NCI-H510A (cell line): ENCODE data around the gene OR2AG2.
"Not testable (repeated sequence)": the region's sequence is repeated elsewhere in the genome, so short reads cannot be mapped to it uniquely, and the experiment has no call there.

ENCODE experiments used
- DNase-seq: peaks from one replicate; lab custom pipeline; 2025; lab: John Stamatoyannopoulos, UW

The OR2AG2 gene

DNA sequence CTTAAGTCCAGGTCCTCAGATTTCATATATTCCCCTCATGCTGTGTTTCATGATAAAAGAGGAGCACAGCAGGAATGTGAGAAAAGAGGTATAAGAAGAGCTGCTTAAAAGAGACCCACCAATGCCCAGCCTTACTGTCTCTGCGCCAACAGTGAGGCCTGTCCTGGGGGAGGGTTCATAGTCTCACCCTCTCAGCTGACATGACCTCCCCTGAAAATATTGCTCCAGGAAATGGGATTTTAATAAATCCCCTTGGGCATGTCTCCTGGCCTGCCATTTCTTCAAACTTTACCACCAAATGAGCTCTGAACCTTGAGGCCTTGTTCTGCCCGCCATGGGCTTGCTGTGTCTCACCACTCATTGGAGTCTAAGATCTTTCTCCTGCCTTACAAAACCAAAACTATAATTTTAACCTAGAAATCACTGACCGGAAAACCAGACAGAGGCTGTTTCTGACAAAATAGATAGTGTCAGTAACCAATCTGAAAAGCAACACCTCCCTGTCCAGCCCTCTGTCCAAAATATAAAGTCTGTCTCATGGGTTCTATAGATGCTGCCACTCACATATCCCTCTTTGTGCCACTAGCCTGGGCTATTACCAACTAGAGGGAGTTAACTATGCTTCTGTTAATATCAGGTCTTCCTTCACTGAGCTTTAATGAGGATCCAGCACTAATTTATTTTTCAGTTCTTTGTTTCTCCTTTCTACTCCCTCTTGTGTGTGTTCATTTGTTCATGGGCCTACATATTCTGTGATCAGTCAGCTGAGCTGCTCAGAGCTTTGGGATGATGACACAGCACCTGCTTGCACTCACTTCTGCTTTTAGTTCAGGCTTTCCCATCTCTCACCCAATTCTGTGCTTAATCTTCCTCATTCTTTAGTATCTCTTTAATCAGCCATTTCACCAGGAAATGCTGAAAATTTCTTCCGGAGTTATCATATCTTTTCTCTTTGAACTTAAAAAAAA lies at the start of gene OR2AG2:
OR2AG2 (minus strand) TSS at position 51 of the 968 bp plus-strand sequence. CDS start 3,019 bp downstream, outside the sequence.
- DNase-seq = no peak

DNA sequence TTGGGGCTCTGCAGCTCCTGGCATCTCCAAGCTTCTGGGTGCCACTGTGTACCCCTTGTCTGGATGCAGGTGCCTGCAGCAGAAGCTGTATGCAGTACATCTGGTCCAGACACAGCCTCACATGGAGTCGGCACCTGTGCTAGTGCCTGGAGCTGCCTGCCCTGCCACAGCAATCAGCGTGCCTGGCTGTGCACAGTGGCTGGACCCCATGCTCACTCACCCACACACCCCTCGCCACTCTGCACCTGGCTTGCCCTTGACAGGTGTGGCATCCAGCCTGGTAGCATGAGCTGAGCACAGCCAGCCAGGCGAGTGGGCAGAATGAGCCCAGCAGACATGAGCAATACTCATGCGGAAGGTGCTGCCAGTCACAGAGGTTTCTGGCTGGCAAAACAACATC lies 47.2 kb upstream of the OR2AG2 start:
- DNase-seq = no peak

DNA sequence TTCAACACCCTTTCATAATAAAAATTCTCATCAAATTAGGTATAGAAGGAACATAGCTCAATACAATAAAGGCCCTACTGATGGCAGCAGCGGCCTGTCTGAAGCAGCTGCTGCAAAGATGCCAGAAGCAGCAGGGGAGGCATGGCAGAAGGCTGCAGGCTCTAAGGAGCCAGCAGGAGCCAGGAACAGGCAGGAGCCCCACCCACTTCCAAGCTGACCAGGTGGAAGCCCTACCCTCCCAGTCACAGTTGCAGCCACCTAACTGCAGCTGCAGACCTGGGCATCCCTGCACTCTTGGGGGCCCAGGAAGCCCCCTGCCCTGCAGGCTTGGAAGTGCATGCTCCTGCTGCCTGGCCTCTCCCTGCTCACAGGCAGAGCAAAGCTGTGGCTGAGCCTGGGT lies 45.9 kb upstream of the OR2AG2 start:
- DNase-seq = no peak

GRCh38 chr11:6813656-6814055 lies 41.9 kb upstream of the OR2AG2 start:
- DNase-seq = no peak

DNA sequence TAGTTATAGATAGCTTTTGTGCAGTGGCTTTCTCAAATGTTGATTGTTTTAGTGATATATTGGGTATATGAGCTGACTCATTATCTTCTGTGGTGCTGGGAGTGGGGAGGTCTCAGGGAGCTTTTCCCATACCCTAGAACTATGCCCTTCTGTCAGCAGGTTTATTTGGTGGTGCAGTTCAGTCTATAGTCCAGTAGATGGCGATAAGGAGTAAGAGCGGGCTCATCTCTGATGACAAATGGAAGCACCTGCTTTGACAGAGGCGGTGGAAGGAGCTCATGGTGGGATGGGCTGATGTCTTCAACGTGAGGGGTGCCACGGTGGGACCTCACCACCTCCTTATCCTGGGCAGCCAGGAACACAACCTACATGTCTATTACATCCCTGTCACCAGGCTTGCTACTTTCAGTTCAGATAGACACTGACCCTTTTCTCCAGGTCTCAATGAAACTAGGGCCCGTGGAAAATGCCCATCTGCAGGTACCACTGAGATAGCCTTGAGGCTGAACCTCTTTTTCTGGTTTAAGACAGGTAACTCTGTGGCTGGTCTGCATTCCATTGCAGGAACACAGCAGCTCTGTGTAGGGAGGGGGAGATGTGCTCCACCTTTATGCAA lies 40.7 kb upstream of the OR2AG2 start:
- no peak for DNase-seq

DNA sequence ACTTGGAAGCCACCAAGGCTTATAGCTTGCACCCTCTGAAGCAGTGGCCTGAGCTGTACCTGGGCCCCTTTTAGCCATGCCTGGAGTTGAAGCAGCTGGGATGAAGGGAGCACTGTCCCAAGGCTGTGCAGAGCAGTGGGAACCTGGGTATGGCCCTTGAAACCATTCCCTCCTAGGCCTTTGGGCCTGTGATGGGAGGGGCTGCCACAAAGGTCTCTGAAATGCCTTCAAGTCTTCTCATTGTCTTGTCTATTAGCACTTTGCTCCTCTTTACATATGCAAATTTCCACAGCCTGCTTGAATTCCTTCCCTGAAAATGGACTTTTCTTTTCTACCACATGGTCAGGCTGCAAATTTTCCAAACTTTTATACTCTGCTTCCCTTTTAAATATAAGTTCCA lies 29.3 kb upstream of the OR2AG2 start:
- not testable (repeated sequence) for DNase-seq

GRCh38 chr11:6799402-6799801 lies 27.6 kb upstream of the OR2AG2 start, which contains the start of gene OR6A2:
OR6A2 (minus strand) TSS chr11:6799689; CDS start chr11:6795708, 3,981 bp downstream.
- DNase-seq = no peak

- no peak for DNase-seq
These were observed 22.9 kb upstream of the OR2AG2 start for GRCh38 chr11:6794639-6795038.

- DNase-seq = no peak
These were observed 18.8 kb upstream of the OR2AG2 start for GRCh38 chr11:6790546-6790945.

GRCh38 chr11:6782720-6783119 lies 10.9 kb upstream of the OR2AG2 start, which contains the start of gene OR2AG1:
OR2AG1 (plus strand) TSS chr11:6783020; CDS start chr11:6785038, 2,018 bp downstream.
- no peak for DNase-seq

- DNase-seq = no peak
These were observed 9.1 kb upstream of the OR2AG2 start for GRCh38 chr11:6780829-6781228.

GRCh38 chr11:6778518-6778917 lies 6.7 kb upstream of the OR2AG2 start:
- DNase-seq = no peak

DNA sequence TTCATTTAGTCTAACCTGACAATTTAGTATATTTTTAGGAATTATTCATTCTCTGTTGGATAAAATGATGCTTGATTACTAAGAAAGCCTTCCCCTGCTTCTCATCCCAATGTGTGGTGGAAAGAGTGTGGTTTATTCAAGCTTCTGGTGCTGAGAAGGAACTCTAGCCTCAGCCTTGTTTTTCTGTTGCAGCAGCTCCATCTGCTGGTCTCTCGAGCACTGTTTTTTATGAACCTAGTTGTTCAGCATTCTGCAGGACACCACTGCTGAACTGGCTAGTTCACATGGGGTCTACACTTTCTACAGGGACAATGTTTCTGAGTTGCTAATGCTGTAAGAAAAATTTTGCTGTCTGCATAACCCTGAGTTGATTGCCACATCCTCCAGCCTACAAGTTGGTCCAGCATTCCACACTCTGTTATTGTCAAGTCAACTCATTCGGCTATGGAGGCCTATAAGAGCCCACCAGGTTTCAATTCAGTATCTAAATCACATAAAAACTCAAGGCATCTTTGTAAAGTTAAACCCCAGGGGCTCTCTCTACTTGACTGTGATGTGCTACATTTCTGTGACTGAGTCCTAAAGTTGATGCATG lies 14.3 kb downstream of the OR2AG2 start:
- DNase-seq = no peak

DNA sequence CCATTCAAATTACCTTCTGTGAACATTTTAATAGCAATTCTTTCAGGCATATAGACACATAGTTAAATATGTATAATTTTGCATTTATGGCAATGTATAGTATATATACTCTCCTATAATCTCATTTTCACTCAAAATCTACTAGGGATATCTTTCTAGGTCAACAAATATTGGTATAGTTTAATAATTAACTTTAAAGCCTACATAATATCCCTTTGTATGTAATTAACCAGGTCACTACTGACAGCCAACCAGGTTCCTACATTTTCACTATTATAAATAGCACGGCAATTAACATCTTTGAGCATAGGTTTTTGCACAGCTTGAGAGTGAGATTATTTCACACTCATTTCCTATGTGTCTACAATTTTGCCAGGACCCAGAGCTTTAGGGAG lies 15.8 kb downstream of the OR2AG2 start:
- DNase-seq = no peak

DNA sequence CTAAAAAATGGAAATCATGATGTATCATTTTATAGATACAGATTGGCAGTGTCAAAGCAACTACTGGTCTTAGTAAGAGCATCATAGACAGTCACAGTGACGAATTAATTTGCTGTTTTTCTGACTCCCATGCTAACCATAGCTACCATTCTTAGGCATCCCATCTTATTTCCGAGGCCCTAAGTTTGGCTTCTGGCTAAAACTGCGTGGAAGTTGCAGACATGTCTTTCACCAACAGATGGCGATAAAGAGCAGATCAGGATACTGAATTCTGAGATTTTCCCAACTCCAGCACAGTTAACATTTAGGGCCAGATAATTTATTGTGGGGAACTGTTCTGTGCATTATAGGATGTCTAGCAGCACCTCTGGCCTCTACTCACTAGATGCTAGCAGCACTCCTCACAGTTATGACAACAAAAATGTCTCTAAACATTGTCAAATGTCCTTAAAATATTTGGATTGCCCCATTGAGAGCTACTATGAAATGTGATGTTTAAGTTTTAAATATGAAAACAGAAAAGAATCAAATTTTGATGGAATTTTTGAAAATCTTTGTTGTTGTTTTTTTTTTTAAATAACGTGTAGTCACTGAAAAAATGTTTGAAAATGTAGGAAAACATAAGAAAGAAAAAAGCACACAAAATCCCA lies 16.3 kb downstream of the OR2AG2 start:
- no peak for DNase-seq

GRCh38 chr11:6747097-6747668 lies 24.6 kb downstream of the OR2AG2 start:
- no peak for DNase-seq

- DNase-seq = no peak
These were observed 25.1 kb downstream of the OR2AG2 start for GRCh38 chr11:6746626-6747025.

DNA sequence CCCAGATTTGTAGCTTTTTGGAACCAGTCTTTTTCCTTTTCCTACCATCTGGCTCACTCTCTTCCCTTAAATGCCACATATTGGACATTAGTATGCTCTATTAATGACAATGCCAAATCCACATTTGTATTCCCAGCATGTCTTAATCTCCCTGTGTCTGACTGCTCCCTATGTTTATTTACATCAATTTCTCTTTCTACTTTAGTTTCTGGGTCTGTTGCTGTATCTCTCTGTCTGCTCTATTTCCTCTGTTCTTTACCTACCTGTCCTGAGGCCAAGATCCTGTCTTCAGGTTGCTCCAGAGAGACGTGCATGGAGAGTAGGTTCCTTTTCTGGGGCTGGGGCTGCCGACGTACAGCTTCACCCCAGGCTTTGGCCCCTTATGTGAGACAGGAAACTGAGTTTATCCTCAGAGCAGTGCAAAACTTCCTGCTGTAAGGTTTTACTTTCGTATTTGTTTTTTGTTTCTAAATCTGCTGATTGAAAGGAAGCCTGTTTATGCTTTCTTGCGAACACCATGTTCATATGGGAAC lies 25.6 kb downstream of the OR2AG2 start:
- no peak for DNase-seq

- no peak for DNase-seq
These were observed 26.2 kb downstream of the OR2AG2 start for GRCh38 chr11:6745465-6746015.

DNA sequence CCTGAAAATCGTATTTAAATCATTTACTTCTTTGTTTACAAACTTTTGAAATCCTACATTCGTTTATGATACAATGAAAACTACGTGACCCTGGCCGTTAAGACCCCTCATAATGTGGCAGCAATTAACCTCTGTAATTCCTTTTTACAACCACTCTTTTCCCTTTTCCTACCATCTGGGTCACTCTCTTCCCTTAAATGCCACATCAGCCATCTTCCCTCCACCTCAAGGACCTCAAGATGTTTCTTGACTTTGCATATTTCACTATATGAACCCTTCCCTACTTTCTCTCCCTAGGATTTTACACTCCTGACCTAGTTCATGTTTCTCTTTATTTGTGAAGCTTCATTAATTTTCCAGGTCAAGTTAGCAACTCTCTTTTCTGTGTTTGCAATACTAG lies 26.8 kb downstream of the OR2AG2 start:
- DNase-seq = no peak

DNA sequence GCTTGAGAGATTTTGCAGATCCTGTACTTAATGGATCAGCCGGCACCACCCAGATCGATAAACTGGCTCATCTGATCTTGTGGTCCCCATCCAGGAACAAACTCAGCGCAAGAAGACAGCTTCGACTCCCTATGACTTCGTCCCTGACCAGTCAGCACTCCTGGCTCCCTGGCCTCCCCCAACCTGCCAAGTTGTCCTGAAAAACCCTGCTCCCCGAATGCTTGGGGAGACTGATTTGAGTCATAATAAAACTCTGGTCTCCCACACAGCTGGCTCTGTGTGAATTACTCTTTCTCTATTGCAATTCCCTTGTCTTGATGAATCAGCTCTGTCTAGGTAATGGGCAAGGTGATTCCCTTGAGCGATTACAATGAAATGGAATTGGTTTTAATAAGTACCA lies 29.5 kb downstream of the OR2AG2 start:
- DNase-seq = no peak
